MCF 10A (cell line): ENCODE measurements around the gene ACSM6. TPM values are rescaled to one million over a fixed set of nuclear protein-coding genes. Genes with fewer than 3 reads are reported as not detected.

Experiments
- BruUV-seq: library from RNA; stranded (reverse); fragments of 400-500 nt; replicated peaks from 2 replicates; lab custom pipeline; 2021; lab: Mats Ljungman, UMichigan
- CTCF ChIA-PET: fragments of 300-600 bp; sonication (Branson Sonifier 250); formaldehyde crosslinking; extraction: SDS; loops from one replicate; lab custom pipeline; 2021; ENCODE audit warnings: antibody characterized with exemption, inconsistent platforms; lab: Yijun Ruan, JAX
- POLR2A ChIA-PET: fragments of 300-600, 350-650 bp; sonication (Branson Sonifier 250); formaldehyde crosslinking; extraction: SDS; loops from one replicate; lab custom pipeline; 2020; ENCODE audit warnings: antibody characterized with exemption, inconsistent platforms; lab: Yijun Ruan, JAX
- DNase-seq: peaks from one replicate; pipeline ENCODE4 v3.0.0-alpha.2; 2018; ENCODE audit not compliant: unreplicated experiment
- H3K27ac Mint-ChIP-seq: one replicate; pipeline ENCODE4 v1.8.0; 2022; ENCODE audit warnings: mild to moderate bottlenecking, low read depth, mixed read lengths; ENCODE audit not compliant: unreplicated experiment
- H3K27me3 Mint-ChIP-seq: one replicate; pipeline ENCODE4 v1.8.0; 2022; ENCODE audit warnings: mixed read lengths; ENCODE audit not compliant: insufficient read depth, unreplicated experiment
- H3K36me3 Mint-ChIP-seq: one replicate; pipeline ENCODE4 v1.8.0; 2022; ENCODE audit warnings: mild to moderate bottlenecking, moderate library complexity, mixed read lengths; ENCODE audit not compliant: insufficient read depth, unreplicated experiment
- H3K4me1 Mint-ChIP-seq: one replicate; pipeline ENCODE4 v1.8.0; 2022; ENCODE audit warnings: mixed read lengths; ENCODE audit not compliant: insufficient read depth, unreplicated experiment
- H3K4me3 Mint-ChIP-seq: one replicate; pipeline ENCODE4 v1.8.0; 2022; ENCODE audit warnings: mild to moderate bottlenecking, moderate library complexity, mixed read lengths; ENCODE audit not compliant: unreplicated experiment
- H3K9me3 Mint-ChIP-seq: one replicate; pipeline ENCODE4 v1.8.0; 2022; ENCODE audit warnings: mixed read lengths; ENCODE audit not compliant: unreplicated experiment
- CTCF ChIP-seq: fragments of 200-600 bp; IDR thresholded peaks from one replicate; pipeline ENCODE4 v1.8.0; 2022; ENCODE audit warnings: antibody characterized with exemption, mild to moderate bottlenecking; ENCODE audit not compliant: unreplicated experiment
- intact Hi-C: fragments of 100-400 bp; cut with micrococcal nuclease; formaldehyde crosslinking; loops from 2 replicates; pipeline ENCODE4 v1.14.1; 2022
- total RNA-seq: library from RNA; stranded (reverse); gene quantifications from 2 replicates; pipeline ENCODE4 v1.2.3, GENCODE V29; 2022

The ACSM6 gene
- total RNA-seq, 1 experiment from 2014 or later, result not detected

GRCh38 chr10:95247200-95247880, 53.3 kb downstream of the ACSM6 start:
- no peak overlapping the region for H3K4me3 Mint-ChIP-seq
- peaks cover 27% of the 10 kb centered on the region for H3K4me1 Mint-ChIP-seq
- no peaks in the 10 kb centered on the region for H3K9me3 Mint-ChIP-seq
- ChIA-PET POLR2A (interaction anchor here (0.6 to 2.6 kb wide), 11 partner anchors 13 to 446 kb away, joined by 3 to 14 read pairs (median 4); no protein-coding TSS in a partner anchor), CTCF (interaction anchor here (0.5 to 18.9 kb wide), 28 partner anchors 10 to 635 kb away, joined by 3 to 713 read pairs (median 6); no protein-coding TSS in a partner anchor)
- peak overlapping the region; percentile 80 for H3K27ac Mint-ChIP-seq
- DNase-seq, result no peak
- no TSS peak for BruUV-seq
- H3K36me3 Mint-ChIP-seq, result peaks cover 51% of the 10 kb centered on the region
- TF ChIP-seq CTCF, result no peak
- intact Hi-C loops, result loop anchor here (5.0 kb wide), 2 partner anchors 60 to 355 kb away; no protein-coding TSS in a partner anchor
- no peaks in the 10 kb centered on the region for H3K27me3 Mint-ChIP-seq

- H3K9me3 Mint-ChIP-seq, result no peaks in the 10 kb centered on the region
- intact Hi-C loops, result loop anchor here (5.0 kb wide), 2 partner anchors 59 to 354 kb away; no protein-coding TSS in a partner anchor
- DNase-seq, result peak; percentile 65
- H3K4me1 Mint-ChIP-seq, result peaks cover 27% of the 10 kb centered on the region
- H3K27ac Mint-ChIP-seq, result peak overlapping the region; percentile 80
- H3K27me3 Mint-ChIP-seq, result no peaks in the 10 kb centered on the region
- ChIA-PET POLR2A (interaction anchor here (0.6 to 2.6 kb wide), 7 partner anchors 27 to 445 kb away, joined by 3 to 14 read pairs (median 4); no protein-coding TSS in a partner anchor), CTCF (interaction anchor here (0.5 to 18.9 kb wide), 17 partner anchors 11 to 619 kb away, joined by 3 to 713 read pairs (median 8); no protein-coding TSS in a partner anchor)
- H3K4me3 Mint-ChIP-seq, result no peak overlapping the region
- no TSS peak for BruUV-seq
- peaks cover 58% of the 10 kb centered on the region for H3K36me3 Mint-ChIP-seq
- TF ChIP-seq CTCF, result no peak
Measured at GRCh38 chr10:95247881-95248583, 54.0 kb downstream of the ACSM6 start.

- H3K9me3 Mint-ChIP-seq, result no peaks in the 10 kb centered on the region
- ChIA-PET POLR2A (interaction anchor here (0.7 to 0.9 kb wide), 2 partner anchors 17 to 25 kb away, joined by 3 to 4 read pairs; no protein-coding TSS in a partner anchor), CTCF (interaction anchor here (0.6 to 18.9 kb wide), 6 partner anchors 9 to 365 kb away, joined by 3 to 713 read pairs (median 3); no protein-coding TSS in a partner anchor)
- intact Hi-C loops, result loop anchor here (5.0 kb wide), 2 partner anchors 58 to 353 kb away; no protein-coding TSS in a partner anchor
- no peaks in the 10 kb centered on the region for H3K27me3 Mint-ChIP-seq
- H3K4me1 Mint-ChIP-seq, result peaks cover 27% of the 10 kb centered on the region
- H3K36me3 Mint-ChIP-seq, result peaks cover 55% of the 10 kb centered on the region
- H3K27ac Mint-ChIP-seq, result no peak overlapping the region
- H3K4me3 Mint-ChIP-seq, result no peak overlapping the region
- no TSS peak for BruUV-seq
- DNase-seq, result no peak
- no peak for TF ChIP-seq CTCF
Measured at GRCh38 chr10:95248989-95249388, 55.0 kb downstream of the ACSM6 start.
